ENCODE results near the gene MYO5C.
"Not testable (repeated sequence)": the region's sequence is repeated elsewhere in the genome, so short reads cannot be mapped to it uniquely, and the experiment has no call there.

Gene MYO5C

GRCh38 chr15:52238989-52239525 is 56.5 kb downstream of the MYO5C start:
- DNase-seq: not testable (repeated sequence)

- no peak for DNase-seq
Observed at GRCh38 chr15:52238149-52238548, 57.5 kb downstream of the MYO5C start.

- no peak for DNase-seq
Observed at GRCh38 chr15:52236013-52236412, 59.6 kb downstream of the MYO5C start.

GRCh38 chr15:52234596-52235541 is 60.7 kb downstream of the MYO5C start:
- DNase-seq: no peak

DNA sequence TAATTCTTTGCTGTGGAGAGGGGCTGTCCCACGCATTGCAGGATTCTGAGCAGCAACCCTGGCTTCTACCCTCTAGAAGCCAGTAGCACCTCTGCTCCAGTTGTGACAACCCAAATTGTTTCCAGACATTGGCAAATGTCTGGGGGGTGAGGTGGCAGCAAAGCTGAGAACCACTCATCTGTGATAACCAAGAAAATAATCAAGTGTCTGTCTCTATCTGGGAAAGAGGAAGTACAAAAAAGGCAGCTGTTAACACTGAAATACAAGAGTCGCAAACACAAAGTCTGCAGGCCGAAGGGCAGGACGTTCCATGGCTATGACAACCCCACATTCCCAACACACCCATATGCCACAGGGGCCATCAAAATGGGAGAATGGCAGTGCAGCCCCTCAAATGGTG is 62.2 kb downstream of the MYO5C start:
- DNase-seq: no peak

DNA sequence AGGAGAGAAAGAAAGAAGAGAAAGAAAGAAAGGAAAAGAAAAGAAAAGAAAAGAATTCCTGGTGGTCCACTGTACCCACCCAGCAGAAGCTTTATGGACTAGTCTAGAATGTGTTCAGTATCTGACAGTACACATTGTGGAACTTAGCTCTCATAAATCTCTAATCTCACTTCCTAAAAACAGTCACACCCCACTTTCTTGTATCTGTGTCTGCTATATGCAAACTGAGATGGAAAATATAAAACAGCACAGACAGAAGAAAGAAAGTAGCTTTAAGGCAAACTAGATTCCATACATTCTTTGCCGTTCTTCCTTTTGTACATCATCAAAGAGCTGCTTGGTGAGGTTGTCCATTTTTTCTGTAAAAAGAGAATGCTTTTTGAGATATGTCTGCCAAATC is 63.3 kb downstream of the MYO5C start:
- DNase-seq: no peak

DNA sequence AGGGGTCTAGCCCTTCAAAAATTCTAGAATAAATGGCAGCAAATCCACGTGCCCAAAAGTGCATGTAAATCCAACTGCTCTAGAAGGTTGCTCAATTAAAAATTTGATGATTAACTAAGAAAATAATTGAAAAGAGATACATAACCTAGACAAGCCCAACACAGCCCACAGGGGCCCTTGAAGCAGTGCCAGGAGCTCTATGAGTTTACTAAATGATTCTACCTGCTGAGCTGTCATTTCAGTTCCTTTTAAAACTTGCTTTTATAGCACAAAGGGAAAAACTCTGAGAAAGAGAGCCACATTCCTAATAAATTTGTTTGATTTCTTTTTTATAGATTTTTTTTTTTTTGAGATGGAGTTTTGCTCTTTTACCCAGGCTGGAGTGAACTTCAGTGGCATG is 65.5 kb downstream of the MYO5C start:
- no peak for DNase-seq

DNA sequence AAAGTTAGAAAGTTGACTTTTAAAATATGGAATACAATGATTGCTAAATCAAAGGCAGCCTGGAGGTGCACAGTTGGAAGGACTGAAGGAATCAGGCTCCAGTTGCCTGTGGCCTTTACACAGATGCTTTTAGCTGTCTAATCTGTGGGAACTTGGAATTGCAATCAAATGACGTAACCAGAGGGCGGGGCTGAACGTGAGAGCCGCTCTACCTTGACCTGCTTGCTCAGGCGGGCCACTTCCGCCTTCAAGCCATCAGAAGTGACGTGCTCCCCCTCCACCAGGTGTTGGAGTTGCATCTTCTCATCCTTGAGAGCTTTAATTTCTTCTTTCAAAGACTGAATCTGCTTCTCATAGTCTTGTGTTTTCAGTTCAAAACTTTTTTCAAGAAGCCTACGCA is 66.7 kb downstream of the MYO5C start:
- DNase-seq: no peak

DNA sequence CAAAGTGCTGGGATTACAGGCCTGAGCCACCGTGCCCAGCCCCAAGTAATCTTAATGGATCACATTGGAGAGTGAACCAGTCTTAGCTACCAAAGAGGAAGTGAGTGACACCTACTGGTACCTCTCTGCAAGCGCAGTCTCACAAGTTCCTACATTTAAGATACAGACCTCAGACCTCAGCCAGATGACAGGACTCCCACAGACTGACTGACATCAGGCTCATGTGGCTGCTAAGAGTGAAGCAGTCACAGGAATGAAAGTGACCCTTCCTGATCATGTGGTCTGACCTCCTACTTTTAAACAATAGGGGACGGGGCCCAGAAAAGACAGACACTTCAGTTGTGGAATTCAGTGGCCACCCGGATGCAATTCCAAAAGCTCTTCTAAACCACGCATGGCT is 68.1 kb downstream of the MYO5C start:
- DNase-seq: peak; percentile 21

GRCh38 chr15:52225230-52225629 is 70.4 kb downstream of the MYO5C start:
- DNase-seq: no peak

DNA sequence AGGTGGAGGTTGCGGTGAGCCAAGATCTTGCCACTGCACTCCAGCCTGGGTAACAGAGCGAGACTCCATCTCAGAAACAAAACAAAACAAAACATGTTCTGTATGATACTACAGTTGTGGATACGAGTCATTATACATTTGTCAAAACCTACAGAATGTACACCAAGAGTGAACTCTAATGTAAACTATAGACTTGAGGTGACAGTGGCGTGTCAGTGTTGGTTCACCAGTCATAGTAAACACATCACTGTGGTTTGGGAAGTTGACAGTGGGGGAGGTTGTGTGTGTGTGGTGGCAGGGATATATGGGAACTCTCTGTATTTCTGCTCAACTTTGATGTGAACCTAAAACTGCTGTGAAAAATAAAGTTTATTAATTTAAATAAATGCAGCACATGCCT is 71.4 kb downstream of the MYO5C start:
- no peak for DNase-seq

DNA sequence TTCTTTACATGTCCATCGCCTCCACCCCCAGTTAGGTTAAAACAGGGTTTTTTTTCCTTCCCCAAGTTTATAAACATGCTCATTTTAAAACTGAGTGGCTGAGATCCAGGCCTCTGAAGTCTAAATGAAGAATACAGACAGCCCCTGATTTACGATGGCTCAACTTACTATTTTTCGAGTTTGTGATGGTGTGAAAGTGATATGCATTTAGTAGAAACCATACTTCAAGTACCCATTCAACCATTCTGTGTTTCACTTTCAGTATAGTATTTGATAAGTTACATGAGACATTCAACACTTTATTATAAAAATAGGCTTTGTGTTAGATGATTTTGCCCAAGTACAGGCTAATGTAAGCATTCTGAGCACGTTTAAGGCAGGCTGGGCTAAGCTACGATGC is 73.9 kb downstream of the MYO5C start:
- DNase-seq: no peak

DNA sequence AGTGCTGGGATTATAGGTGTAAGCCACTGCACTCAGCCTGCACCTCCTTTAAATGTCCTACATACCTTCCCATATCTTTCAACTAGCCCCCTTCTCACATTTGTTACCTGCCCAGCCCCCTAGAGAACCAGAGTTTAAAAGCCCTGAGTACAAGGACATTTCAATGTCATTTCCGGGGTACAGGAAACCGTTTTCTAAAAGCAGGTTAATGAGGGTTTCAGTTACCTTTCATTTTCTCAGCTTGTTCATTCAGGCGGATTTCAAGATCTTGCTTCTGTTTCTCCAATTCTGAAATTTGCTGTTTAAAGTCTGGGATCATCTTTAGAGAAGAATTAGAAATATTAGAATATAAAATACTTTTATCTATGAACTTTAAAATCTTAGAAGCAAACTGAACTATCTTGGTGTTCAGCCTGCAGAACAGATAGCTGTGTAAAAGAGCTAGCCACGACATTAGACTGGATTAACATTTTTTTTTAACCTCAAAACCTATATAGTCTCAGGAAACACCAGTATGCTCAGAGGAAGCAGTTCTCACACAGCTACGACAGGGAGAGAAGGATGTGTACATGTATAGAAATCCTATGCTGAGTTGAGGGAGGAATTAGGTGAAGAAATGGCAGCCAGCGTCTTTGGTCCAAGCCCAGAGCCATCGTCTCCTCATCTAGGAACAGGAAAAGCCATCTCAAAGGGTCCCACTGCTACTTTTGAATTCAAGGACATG is 74.5 kb downstream of the MYO5C start:
- no peak for DNase-seq

DNA sequence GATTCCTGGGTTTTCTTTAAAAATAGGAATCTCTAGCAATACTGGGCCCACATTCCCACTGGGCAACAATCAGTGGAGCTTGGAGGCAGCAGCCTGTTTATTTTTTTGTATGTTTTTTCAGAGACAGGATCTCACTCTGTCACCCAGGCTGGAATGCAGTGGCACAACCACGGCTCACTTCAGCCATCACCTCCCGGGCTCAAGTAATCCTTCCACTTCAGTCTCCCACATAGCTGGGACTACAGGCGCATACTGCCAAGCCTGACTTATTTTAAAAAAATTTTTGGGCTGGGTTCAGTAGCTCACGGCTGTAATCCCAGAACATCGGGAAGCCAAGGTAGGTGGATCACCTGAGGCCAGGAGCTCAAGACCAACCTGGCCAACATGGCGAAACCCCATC is 75.4 kb downstream of the MYO5C start:
- DNase-seq: no peak

- no peak for DNase-seq
Observed at GRCh38 chr15:52218816-52219215, 76.8 kb downstream of the MYO5C start.

GRCh38 chr15:52218371-52218770 is 77.2 kb downstream of the MYO5C start:
- DNase-seq: no peak

DNA sequence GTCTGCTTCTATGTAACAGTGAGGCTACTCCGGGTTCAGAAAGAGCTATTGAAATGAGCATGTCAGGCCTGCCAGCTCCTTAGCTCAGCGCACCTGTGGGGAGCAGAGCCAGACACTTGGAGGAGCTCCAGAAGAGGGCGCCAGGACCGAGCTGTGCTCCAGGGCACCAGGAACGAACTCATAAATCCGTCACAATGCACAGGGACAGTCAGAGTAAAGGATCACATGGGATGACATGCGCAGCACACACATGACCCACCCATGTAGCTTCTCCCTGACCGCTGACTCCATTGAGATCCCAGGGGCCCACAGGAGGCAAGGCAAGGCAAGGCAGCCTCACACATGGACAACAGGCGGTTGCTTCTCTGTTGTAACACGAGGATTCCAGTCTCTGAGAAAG is 78.4 kb downstream of the MYO5C start:
- no peak for DNase-seq

GRCh38 chr15:52214553-52214952 is 81.1 kb downstream of the MYO5C start:
- DNase-seq: no peak

GRCh38 chr15:52213206-52213605 is 82.4 kb downstream of the MYO5C start:
- no peak for DNase-seq

GRCh38 chr15:52208306-52208946 is 87.2 kb downstream of the MYO5C start:
- peak; percentile 56 for DNase-seq

DNA sequence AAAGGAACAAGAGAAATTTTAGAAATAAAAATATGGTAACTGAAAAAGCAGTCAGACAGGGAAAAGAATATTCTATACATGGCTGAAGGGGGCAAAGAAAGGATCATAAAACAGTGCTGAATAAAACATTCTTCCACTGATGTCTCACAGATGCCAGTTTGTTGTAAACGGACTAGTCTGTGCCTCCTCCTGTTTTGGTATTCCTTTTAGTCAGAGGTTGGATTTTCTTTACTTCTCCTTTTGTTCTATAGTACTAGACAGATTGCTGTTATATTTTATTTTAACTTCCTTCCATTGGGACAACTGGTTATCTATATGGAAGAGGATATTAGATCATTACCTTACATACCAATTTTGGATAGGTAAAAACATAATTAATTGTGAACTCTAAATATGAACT is 88.4 kb downstream of the MYO5C start:
- no peak for DNase-seq

GRCh38 chr15:52206446-52206845 is 89.2 kb downstream of the MYO5C start:
- no peak for DNase-seq

- DNase-seq: no peak
Observed at GRCh38 chr15:52204657-52205056, 90.9 kb downstream of the MYO5C start.
